ENCODE measurements around the gene EFL1.
"Not testable (repeated sequence)": the region's sequence is repeated elsewhere in the genome, so short reads cannot be mapped to it uniquely, and the experiment has no call there.

The EFL1 gene

DNA sequence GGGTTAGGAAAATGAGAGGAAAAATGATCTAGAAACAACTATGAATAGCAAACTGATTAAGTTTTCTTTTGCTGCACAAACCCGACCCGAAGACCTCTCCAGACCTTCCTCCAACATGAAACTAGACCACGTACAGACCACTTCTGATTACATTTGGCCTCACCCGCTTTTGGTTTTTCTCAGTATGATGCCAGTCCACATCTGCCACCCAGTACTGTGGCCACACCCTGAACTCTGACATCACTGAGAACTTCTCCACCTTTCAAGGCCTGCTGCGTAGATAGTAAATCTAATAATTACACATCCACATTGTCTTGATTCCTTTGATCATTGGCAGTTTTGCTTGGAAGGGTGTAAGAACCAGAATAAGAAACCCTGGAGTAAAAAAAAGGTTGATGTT is 16.6 kb downstream of the EFL1 start:
- not testable (repeated sequence) for H3K9me3 Mint-ChIP-seq, H3K4me3 Mint-ChIP-seq, DNase-seq, H3K27me3 Mint-ChIP-seq, H3K27ac Mint-ChIP-seq
- Mint-ChIP-seq H3K4me1 (ENCODE audit: low read depth) (peaks cover 10% of the 10 kb centered on the region), H3K36me3 (ENCODE audit: low read depth) (peaks cover 63% of the 10 kb centered on the region)

DNA sequence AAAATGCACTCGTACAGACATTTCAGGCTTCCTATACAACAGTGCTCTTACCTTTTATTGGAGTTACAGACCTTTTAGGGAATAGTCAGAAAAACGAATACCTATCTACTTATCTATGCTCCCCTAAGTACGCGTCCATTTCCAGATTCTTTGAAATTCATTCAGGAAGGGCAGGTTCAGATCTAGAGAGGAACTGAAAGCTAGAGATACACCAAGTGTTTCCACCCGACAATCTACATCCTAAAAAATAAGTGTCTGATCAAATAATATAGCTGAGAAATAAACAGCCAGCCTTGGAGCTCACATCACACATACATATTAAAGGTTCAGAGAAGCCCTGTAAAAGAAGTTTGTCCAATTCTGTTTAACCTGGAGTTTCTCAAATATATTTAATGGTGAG is 18.9 kb downstream of the EFL1 start:
- H3K4me3 Mint-ChIP-seq, H3K27me3 Mint-ChIP-seq, H3K9me3 Mint-ChIP-seq, DNase-seq, H3K27ac Mint-ChIP-seq: not testable (repeated sequence)
- peaks cover 74% of the 10 kb centered on the region for H3K36me3 Mint-ChIP-seq (ENCODE audit: low read depth)
- peaks cover 10% of the 10 kb centered on the region for H3K4me1 Mint-ChIP-seq (ENCODE audit: low read depth)

DNA sequence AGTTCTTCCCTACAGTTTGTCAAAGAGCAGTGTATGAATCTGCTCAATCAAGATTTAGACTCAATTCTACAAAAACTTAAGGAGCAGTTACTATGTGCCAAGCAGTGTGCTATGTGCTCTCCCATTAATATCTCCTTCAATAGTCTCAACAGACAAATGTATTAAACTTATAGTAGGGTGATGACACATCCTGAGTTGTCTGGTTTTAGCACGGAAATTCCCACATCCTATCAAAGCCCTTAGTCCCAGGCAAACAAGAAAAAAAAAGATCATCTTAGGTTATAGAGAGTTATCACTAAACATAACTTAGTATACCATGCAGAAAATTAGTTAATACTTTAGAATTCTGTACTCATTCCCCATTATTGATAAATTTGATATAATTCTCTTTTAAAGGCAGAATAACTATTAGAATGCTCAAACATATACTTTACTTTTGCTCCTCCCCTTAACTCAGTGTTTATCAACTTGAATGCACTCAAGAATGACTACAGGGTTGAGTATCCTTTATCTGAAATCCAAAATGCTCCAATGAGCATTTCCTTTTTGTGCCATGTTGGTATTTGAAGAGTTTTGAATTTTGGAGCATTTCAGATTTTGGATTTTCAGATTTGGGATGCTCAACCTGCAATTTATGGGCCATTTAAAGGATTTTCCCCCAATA is 20.6 kb downstream of the EFL1 start:
- H3K9me3 Mint-ChIP-seq; H3K4me1 Mint-ChIP-seq (ENCODE audit: low read depth); H3K27me3 Mint-ChIP-seq; H3K4me3 Mint-ChIP-seq; H3K27ac Mint-ChIP-seq; DNase-seq: not testable (repeated sequence)
- peaks cover 79% of the 10 kb centered on the region for H3K36me3 Mint-ChIP-seq (ENCODE audit: low read depth)

DNA sequence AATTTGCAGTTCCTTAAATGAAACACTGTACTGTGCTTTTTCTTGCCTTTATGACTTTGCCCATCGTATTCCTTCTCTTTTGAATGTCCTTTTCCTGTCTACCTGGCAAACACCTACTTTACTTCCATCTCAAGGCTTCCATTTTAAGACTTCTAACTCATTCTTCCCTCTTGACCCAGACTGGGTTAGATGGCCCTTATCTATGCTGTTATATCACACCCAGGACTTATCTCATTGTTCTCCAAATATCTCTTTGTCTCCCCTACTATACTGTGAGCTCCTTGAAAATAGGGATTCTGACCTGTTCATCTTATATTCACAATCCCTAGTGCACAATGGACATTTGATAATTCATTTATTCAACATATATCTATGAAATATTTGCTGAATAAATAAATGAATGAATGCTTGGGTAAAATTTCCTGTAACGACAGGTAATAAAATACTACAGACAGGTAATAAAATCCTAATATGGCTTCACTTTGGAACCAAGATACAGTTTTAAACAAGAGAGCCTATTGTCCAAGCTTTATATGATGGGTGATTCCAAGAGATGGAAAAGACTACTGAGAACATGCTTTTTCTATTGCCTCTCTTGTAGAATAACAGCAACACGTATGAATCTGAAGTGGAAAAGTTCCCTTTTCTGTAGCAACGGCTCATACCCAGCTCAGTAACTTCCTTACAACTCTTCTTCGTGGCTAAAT is 22.7 kb downstream of the EFL1 start:
- Mint-ChIP-seq H3K27ac (no peak overlapping the region), H3K36me3 (ENCODE audit: low read depth) (peaks cover 74% of the 10 kb centered on the region), H3K4me3 (no peak overlapping the region), H3K4me1 (ENCODE audit: low read depth) (peaks cover 7% of the 10 kb centered on the region), H3K27me3 (no peaks in the 10 kb centered on the region), H3K9me3 (no peaks in the 10 kb centered on the region)
- no peak for DNase-seq

DNA sequence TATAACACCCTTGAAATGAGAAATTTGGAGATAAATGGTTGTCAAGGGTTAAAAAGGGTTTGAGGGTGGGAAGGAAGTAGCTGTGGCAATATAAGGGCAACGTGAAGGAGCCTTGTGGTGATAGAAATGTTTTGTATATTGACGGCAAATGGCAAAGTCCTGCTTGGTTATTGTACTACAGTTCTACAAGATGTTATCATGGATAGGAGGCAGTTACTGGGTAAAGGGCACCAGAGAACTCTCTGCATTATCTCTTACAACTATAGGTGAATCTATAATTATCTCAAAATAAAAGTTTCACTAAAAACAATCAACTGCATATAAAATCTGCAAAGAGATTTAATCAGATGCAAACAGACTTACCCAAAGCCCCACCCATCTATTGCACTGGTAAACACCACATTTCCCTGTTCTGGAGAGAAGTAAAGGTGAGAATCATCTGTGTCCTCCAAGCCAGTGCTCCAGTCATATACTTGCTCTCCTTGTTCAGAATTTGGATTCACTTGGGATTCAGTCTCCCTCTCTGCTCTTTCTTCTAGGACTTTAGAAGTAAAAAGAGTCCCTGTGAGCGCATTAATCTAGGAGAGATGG is 24.5 kb downstream of the EFL1 start:
- DNase-seq; H3K27ac Mint-ChIP-seq; H3K4me3 Mint-ChIP-seq; H3K4me1 Mint-ChIP-seq (ENCODE audit: low read depth); H3K9me3 Mint-ChIP-seq; H3K27me3 Mint-ChIP-seq: not testable (repeated sequence)
- peaks cover 72% of the 10 kb centered on the region for H3K36me3 Mint-ChIP-seq (ENCODE audit: low read depth)

DNA sequence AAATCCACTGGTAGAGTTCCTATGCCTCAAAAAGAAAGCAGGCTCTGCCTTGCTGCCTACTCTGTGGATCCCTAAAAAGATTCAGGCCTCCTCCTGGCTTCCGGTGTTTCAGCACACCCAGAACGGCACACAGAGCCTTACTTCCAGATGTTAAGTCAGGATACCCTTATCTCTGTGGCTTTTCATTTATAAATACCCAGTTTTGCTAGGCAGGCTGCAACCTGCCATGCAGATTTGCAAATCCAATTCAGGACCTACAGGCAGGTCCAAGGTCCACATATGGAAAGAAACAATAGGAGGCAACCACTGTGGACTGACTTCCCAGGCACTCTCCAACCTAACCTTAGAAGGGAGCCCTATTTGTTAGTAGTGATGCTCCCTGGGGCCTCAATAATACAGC is 30.7 kb downstream of the EFL1 start:
- H3K4me1 Mint-ChIP-seq (ENCODE audit: low read depth) = peaks cover 4% of the 10 kb centered on the region
- H3K27me3 Mint-ChIP-seq = no peaks in the 10 kb centered on the region
- peaks cover 67% of the 10 kb centered on the region for H3K36me3 Mint-ChIP-seq (ENCODE audit: low read depth)

DNA sequence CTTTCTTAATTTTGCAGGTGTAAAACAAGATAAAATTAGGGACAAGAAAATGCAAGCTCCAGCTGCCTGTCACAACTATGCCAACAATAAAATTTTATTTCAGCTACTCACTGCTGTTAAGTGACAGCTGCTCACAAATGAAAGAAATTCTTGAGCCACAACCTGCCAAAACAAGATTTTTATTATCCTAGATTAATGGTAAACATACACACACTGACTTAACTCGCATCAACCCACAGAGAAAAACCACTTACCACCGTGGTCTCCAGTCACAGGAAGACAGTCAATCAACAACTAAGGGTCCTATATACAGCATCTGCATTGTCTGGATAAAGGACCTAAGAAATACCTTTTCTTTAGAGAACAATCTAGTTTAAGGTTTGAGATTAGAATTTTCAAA is 31.3 kb downstream of the EFL1 start:
- no peak overlapping the region for H3K4me3 Mint-ChIP-seq
- H3K36me3 Mint-ChIP-seq (ENCODE audit: low read depth) = peaks cover 67% of the 10 kb centered on the region
- no peaks in the 10 kb centered on the region for H3K27me3 Mint-ChIP-seq
- H3K4me1 Mint-ChIP-seq (ENCODE audit: low read depth) = peaks cover 4% of the 10 kb centered on the region
- DNase-seq = no peak
- H3K27ac Mint-ChIP-seq = no peak overlapping the region
- H3K9me3 Mint-ChIP-seq = no peaks in the 10 kb centered on the region

More for the DNA sequence above, 30.7 kb downstream of the EFL1 start:
- no peak for DNase-seq
- no peak overlapping the region for H3K27ac Mint-ChIP-seq
- no peaks in the 10 kb centered on the region for H3K9me3 Mint-ChIP-seq
- no peak overlapping the region for H3K4me3 Mint-ChIP-seq

DNA sequence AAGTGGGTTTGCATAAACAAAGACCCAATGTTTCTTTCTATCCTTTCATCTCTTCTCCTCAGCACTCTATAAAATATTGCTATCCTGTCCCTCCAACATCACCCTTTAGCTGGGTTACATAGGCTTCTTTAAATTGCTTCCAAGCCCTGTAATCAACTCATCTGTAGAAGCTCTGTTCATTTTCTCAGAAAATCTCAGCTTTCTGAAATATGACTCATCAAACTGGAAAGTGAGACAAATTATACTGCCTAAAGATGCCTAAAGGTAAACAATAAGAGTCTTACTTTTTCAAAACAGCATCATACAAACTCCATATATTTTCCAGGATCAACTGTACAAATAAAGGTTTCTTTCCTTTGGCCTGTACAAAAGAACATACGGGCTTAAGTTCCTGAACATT is 33.8 kb downstream of the EFL1 start:
- H3K4me1 Mint-ChIP-seq (ENCODE audit: low read depth) = peaks cover 4% of the 10 kb centered on the region
- DNase-seq = no peak
- H3K4me3 Mint-ChIP-seq = no peak overlapping the region
- H3K27me3 Mint-ChIP-seq = no peaks in the 10 kb centered on the region
- H3K9me3 Mint-ChIP-seq = no peaks in the 10 kb centered on the region
- H3K36me3 Mint-ChIP-seq (ENCODE audit: low read depth) = peaks cover 70% of the 10 kb centered on the region
- no peak overlapping the region for H3K27ac Mint-ChIP-seq

DNA sequence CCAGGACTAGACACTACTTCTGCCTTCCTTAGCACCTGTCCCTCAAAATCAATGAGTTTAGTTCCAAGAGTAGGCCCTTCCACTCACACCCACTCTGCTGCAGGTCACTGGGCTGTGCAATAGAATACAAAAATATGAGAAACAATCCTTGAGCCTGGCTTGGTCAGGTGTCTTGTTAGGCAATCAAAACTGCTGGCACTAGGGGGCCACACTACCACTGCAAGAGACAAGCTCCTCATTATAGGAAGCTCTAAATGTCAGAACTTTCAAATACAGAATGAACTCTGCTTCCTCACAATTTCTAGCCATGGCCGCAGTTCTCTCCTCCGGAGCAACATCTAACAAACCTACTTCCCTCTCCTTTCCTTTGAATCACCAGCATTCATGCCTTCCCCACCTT is 41.0 kb downstream of the EFL1 start:
- DNase-seq; H3K9me3 Mint-ChIP-seq; H3K27me3 Mint-ChIP-seq; H3K27ac Mint-ChIP-seq; H3K4me1 Mint-ChIP-seq (ENCODE audit: low read depth); H3K4me3 Mint-ChIP-seq: not testable (repeated sequence)
- peaks cover 75% of the 10 kb centered on the region for H3K36me3 Mint-ChIP-seq (ENCODE audit: low read depth)

DNA sequence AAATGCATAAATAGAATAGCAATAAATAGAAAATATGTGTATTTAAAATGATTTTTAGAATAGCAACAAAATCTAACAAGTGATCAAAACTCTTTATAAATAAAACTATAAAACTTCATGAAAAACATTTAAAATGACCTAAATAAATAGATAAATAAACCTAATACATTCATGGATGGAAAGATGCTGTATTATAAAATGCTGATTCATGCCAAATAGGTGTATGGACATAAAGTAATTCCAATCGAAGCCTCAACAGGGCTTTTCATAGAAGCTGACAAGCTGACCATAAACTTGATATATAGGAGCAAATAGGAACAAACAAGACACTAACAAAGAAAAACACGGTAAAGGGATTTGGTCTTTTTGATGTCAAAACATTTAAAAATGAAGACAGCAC is 46.4 kb downstream of the EFL1 start:
- not testable (repeated sequence) for H3K9me3 Mint-ChIP-seq; H3K27ac Mint-ChIP-seq; H3K4me3 Mint-ChIP-seq; DNase-seq; H3K4me1 Mint-ChIP-seq (ENCODE audit: low read depth); H3K27me3 Mint-ChIP-seq
- peaks cover 88% of the 10 kb centered on the region for H3K36me3 Mint-ChIP-seq (ENCODE audit: low read depth)

DNA sequence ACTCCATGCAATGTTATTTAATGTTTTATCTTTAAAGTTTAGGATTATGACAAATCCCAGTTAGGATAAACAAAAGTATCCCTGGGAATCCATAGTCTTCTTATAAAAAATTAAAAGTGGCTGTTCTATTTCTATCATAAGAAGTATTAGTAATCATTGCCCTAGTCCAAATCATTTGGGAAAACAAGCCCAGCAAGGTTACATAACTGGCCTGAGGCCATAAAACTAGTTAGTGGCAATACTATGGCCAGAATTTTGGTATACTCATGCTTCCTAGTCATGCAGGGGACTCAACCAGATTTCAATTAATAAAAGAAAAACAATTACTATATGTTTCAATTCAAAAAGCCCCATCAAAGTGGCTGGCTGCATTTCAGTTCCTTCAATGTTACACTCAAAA is 50.3 kb downstream of the EFL1 start:
- H3K36me3 Mint-ChIP-seq (ENCODE audit: low read depth) = peaks cover 77% of the 10 kb centered on the region
- not testable (repeated sequence) for H3K4me3 Mint-ChIP-seq; H3K4me1 Mint-ChIP-seq (ENCODE audit: low read depth); H3K9me3 Mint-ChIP-seq; H3K27me3 Mint-ChIP-seq; H3K27ac Mint-ChIP-seq; DNase-seq

DNA sequence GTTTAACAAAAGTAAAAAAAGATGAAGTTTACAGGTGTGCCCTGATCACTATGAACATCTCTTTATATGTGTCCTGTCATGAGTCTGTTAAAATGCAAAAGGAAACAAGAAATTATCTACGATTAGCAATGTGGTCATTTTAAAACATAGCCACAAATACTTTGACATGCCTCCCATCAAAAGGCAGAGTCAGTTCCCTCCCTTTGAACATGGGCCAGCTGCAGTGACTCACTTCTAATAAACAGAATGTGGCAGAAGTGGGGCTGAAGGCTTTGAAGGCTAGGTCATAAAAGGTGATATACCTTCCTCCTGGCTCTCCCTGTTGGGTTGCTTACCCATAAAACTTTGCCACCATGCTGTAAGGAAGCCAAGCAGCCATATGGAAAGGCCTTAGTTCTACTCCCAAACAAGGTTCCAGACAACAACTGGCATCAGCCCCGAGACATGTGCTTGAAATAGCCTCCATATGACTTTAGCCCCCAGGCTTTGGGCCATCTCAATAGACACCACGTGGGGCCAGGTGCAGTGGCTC is 52.4 kb downstream of the EFL1 start:
- not testable (repeated sequence) for H3K27me3 Mint-ChIP-seq; DNase-seq; H3K9me3 Mint-ChIP-seq; H3K4me3 Mint-ChIP-seq; H3K27ac Mint-ChIP-seq; H3K4me1 Mint-ChIP-seq (ENCODE audit: low read depth)
- peaks cover 66% of the 10 kb centered on the region for H3K36me3 Mint-ChIP-seq (ENCODE audit: low read depth)

DNA sequence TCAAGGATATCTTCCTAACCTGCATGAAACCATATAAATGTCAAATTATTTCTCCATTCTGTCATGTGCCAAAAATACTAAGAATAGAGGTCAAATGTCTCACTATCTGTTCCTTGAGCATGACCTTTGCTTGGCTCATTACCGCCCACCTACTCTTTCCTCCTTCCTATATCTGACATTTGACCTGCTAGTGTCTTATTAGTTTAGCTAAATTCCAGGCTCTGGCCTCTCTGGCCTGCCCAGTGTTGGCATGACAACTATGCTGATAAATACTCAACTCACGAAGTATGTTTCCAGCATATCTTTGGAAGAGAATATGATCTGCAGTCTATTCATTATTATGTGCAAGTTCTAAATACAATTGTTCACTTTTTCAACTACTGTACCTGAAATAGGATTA is 58.0 kb downstream of the EFL1 start:
- H3K4me1 Mint-ChIP-seq (ENCODE audit: low read depth); H3K9me3 Mint-ChIP-seq; DNase-seq; H3K27ac Mint-ChIP-seq; H3K27me3 Mint-ChIP-seq; H3K4me3 Mint-ChIP-seq: not testable (repeated sequence)
- H3K36me3 Mint-ChIP-seq (ENCODE audit: low read depth) = peaks cover 29% of the 10 kb centered on the region

DNA sequence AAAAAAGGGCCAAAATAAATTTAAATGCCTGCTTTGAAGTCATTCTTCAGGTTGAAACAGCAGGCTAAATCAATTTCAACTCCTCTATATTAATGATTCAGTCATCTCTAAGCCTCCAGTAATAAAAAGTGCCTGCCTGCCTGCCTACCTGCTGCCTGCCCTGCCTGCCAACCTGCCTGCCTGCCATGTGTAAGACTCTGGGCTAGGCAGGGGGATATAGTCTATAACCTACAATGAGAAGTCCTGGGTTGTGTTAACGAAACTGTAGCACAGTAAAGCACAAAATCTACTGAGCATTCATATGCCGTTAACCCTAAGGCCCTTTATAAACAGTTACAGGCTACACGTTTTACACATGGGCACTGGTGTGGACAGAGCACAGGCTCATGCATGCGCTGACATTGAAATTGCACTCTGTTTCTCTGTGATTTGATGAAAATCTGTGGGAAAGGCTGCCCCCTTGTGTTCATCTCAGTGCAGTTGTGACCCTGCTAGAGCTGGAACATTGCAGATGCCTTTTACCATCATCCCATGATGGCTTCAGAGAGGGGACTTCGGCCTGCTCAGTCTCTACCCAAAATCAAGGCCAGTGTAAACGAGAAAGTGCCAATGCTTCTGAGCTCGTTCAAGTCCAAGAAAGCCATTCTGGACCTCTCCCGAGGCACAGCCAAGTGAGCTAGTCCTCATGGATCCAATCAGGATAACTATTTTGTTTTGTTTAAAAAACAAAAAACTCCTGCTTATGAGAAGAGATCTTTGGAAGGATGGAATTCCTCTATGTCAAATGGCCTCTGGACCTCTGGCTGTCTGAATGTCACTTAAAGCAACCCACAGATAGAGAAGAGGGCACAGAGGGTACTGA is 64.6 kb downstream of the EFL1 start:
- H3K4me1 Mint-ChIP-seq (ENCODE audit: low read depth) = peaks cover 4% of the 10 kb centered on the region
- H3K27me3 Mint-ChIP-seq = no peaks in the 10 kb centered on the region
- H3K4me3 Mint-ChIP-seq = no peak overlapping the region
- DNase-seq = peak; percentile 58
- H3K36me3 Mint-ChIP-seq (ENCODE audit: low read depth) = peaks cover 30% of the 10 kb centered on the region
- H3K27ac Mint-ChIP-seq = no peak overlapping the region
- no peaks in the 10 kb centered on the region for H3K9me3 Mint-ChIP-seq

All from activated T-cell treated with anti-CD3 and anti-CD28 coated beads, Interleukin-2, amount 50 U/mL, for 24 hours (primary cell).